NCI-H1105 treated with DMSO at 0.1 percent for 48 hours (cell line): ENCODE measurements around the gene GPNMB.
"Not testable (repeated sequence)": the region's sequence is repeated elsewhere in the genome, so short reads cannot be mapped to it uniquely, and the experiment has no call there.

Source experiments
- DNase-seq: peaks from one replicate; lab custom pipeline; 2025; lab: John Stamatoyannopoulos, UW

The GPNMB gene

GRCh38 chr7:23306936-23307521 lies 60.5 kb downstream of the GPNMB start:
- no peak for DNase-seq

DNA sequence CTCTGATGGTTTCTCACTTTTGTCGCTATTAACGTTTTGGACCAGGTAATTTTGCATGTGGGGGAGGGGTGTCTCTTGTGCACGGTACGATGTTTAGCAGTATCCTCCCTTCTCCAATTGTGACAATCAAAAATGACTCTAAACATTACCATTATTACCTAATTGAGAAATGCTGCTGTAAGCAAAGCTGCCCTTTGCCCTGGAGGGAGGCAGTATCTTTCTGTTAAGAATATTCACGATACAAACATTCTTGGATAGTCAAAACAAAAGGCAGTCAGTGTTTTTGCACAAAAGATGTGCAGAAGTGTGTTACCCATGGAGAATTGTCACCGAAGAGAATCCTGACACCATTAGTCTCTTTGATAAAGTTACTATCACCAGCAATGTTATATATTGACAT lies 62.2 kb downstream of the GPNMB start:
- no peak for DNase-seq

DNA sequence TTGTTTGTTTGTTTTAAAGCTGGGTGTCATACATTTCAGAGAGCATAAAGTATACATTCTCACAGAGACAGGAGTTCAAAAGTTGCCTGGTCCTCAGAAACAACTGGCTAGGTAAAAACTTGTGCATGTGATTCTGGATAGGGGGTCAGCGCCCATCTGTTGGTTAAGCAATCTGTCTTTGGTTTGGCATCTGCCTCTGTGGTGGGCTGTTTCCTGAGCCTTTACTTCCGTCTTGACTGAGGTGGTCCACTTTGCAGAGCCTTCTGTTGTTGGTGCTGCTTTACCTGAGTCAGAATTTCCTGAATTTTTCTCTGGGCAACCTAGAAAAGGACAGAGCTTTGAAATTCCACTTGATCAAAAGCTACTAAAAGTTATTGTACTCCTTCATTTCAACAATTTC lies 65.6 kb downstream of the GPNMB start:
- not testable (repeated sequence) for DNase-seq

- DNase-seq: no peak
Observed at GRCh38 chr7:23315366-23315765, 68.8 kb downstream of the GPNMB start.
